IMR-90 (cell line): ENCODE results near the gene NPAS3. TPM values are rescaled to one million over a fixed set of nuclear protein-coding genes. Genes with fewer than 3 reads are reported as not detected.

Experiments
- ATAC-seq: fragments of 200-7000 bp; cut with Tn5 transposase; 2 replicates; pipeline ENCODE4 v1.9.1; 2020; ENCODE audit warnings: low read depth, mild to moderate bottlenecking, moderate library complexity
- BruUV-seq: library from RNA; stranded (reverse); fragments of 400-500 nt; replicated peaks from 2 replicates; lab custom pipeline; 2021; lab: Mats Ljungman, UMichigan
- CTCF ChIA-PET: fragments of 300-600 bp; formaldehyde crosslinking; extraction: SDS; loops from one replicate; lab custom pipeline; 2021; ENCODE audit warnings: antibody characterized with exemption; lab: Yijun Ruan, JAX
- POLR2A ChIA-PET: fragments of 300-600 bp; sonication (Branson Sonifier 250); formaldehyde crosslinking; loops from one replicate; lab custom pipeline; 2022; ENCODE audit warnings: antibody characterized with exemption; ENCODE audit not compliant: unreplicated experiment; lab: Charles Lee
- DNase-seq: peaks from one replicate; pipeline ENCODE4 v3.0.0; 2013
- H2AFZ ChIP-seq: replicated peaks from 2 replicates; pipeline ENCODE3; 2013; ENCODE audit warnings: low read length, mild to moderate bottlenecking; ENCODE audit not compliant: poor library complexity
- H2AK5ac ChIP-seq: 2 replicates; pipeline ENCODE4 v1.6.1; 2013; ENCODE audit warnings: low read depth, low read length, inconsistent platforms
- H2AK9ac ChIP-seq: replicated peaks from 2 replicates; pipeline ENCODE3; 2013; ENCODE audit warnings: mild to moderate bottlenecking, low read depth, low read length, moderate library complexity; ENCODE audit not compliant: poor library complexity
- H2BK120ac ChIP-seq: 2 replicates; pipeline ENCODE4 v1.6.1; 2013; ENCODE audit warnings: low read depth, low read length, inconsistent platforms
- H2BK15ac ChIP-seq: 3 replicates; pipeline ENCODE4 v1.6.1; 2013; ENCODE audit warnings: low read depth, low read length, inconsistent platforms
- H2BK20ac ChIP-seq: 2 replicates; pipeline ENCODE4 v1.6.1; 2013; ENCODE audit warnings: low read depth, mild to moderate bottlenecking, inconsistent platforms, low read length, moderate library complexity
- H2BK5ac ChIP-seq: 2 replicates; pipeline ENCODE4 v1.6.1; 2013; ENCODE audit warnings: mild to moderate bottlenecking, low read depth, low read length, inconsistent platforms; ENCODE audit not compliant: poor library complexity, severe bottlenecking
- H3K14ac ChIP-seq: replicated peaks from 2 replicates; pipeline ENCODE4 v1.6.1; 2013; ENCODE audit warnings: low read depth, low read length, inconsistent platforms
- H3K18ac ChIP-seq: 2 replicates; pipeline ENCODE4 v1.6.1; 2013; ENCODE audit warnings: low read depth, low read length, control low read depth
- H3K23ac ChIP-seq: 2 replicates; pipeline ENCODE4 v1.6.1; 2013; ENCODE audit warnings: low read depth, low read length, inconsistent platforms
- H3K27ac ChIP-seq: 2 replicates; pipeline ENCODE4 v1.5.1; 2013; ENCODE audit warnings: mild to moderate bottlenecking, control low read depth, low read length; ENCODE audit not compliant: insufficient read depth
- H3K27me3 ChIP-seq: 2 replicates; pipeline ENCODE4 v1.6.1; 2013; ENCODE audit warnings: low read length; ENCODE audit not compliant: control insufficient read depth, insufficient read depth
- H3K36me3 ChIP-seq: 2 replicates; pipeline ENCODE4 v1.6.1; 2013; ENCODE audit warnings: low read length, mixed read lengths; ENCODE audit not compliant: control insufficient read depth, insufficient read depth
- H3K4ac ChIP-seq: 2 replicates; pipeline ENCODE4 v1.6.1; 2013; ENCODE audit warnings: low read depth, low read length, inconsistent platforms
- H3K4me1 ChIP-seq: 2 replicates; pipeline ENCODE4 v1.6.1; 2013; ENCODE audit warnings: low read length, mixed read lengths; ENCODE audit not compliant: control insufficient read depth, insufficient read depth
- H3K4me2 ChIP-seq: 2 replicates; pipeline ENCODE4 v1.6.1; 2013; ENCODE audit warnings: low read depth, mild to moderate bottlenecking, control low read depth, low read length, moderate library complexity
- H3K4me3 ChIP-seq: 2 replicates; pipeline ENCODE4 v1.5.1; 2013; ENCODE audit warnings: low read depth, mild to moderate bottlenecking, control low read depth, low read length, moderate library complexity; ENCODE audit not compliant: insufficient read depth
- H3K56ac ChIP-seq: 2 replicates; pipeline ENCODE4 v1.6.1; 2013; ENCODE audit warnings: low read length, inconsistent platforms; ENCODE audit not compliant: insufficient read depth; ENCODE audit errors: extremely low read depth
- H3K79me1 ChIP-seq, 2 experiments: 2 replicates each; pipeline ENCODE4 v1.6.1; 2013; ENCODE audit warnings: low read length in 2 of 2, inconsistent platforms in 1 of 2, low read depth in 1 of 2
- H3K9ac ChIP-seq: 2 replicates; pipeline ENCODE4 v1.6.1; 2013; ENCODE audit warnings: low read depth, low read length, control low read depth
- H3K9me1 ChIP-seq: 2 replicates; pipeline ENCODE4 v1.6.1; 2013; ENCODE audit warnings: low read length, inconsistent platforms; ENCODE audit not compliant: insufficient read depth
- H3K9me3 ChIP-seq: 2 replicates; pipeline ENCODE4 v1.6.1; 2013; ENCODE audit warnings: low read length; ENCODE audit not compliant: control insufficient read depth, insufficient read depth
- H4K20me1 ChIP-seq: 2 replicates; pipeline ENCODE4 v1.6.1; 2013; ENCODE audit warnings: low read length, inconsistent platforms; ENCODE audit not compliant: insufficient read depth
- H4K5ac ChIP-seq: 2 replicates; pipeline ENCODE4 v1.6.1; 2013; ENCODE audit warnings: mild to moderate bottlenecking, low read depth, low read length, control low read depth
- H4K8ac ChIP-seq, 2 experiments: 2 replicates each; pipeline ENCODE4 v1.6.1; 2013; ENCODE audit warnings: low read depth in 2 of 2, low read length in 2 of 2, control low read depth in 1 of 2, inconsistent platforms in 1 of 2
- H4K91ac ChIP-seq: 2 replicates; pipeline ENCODE4 v1.6.1; 2013; ENCODE audit warnings: low read depth, low read length, inconsistent platforms; ENCODE audit not compliant: insufficient read depth
- BHLHE40 ChIP-seq: fragments of 150-350 bp; IDR thresholded peaks from 2 replicates; pipeline ENCODE4 v1.6.1; 2016; ENCODE audit warnings: mild to moderate bottlenecking, low read depth, low read length
- CEBPB ChIP-seq: IDR thresholded peaks from 2 replicates; pipeline ENCODE4 v1.6.1; 2012; ENCODE audit warnings: low read depth, low read length, improper control_type of control experiment
- CHD1 ChIP-seq: IDR thresholded peaks from 2 replicates; pipeline ENCODE4 v1.6.1; 2012; ENCODE audit warnings: low read depth, low read length, improper control_type of control experiment
- FOS ChIP-seq: fragments of 150-350 bp; IDR thresholded peaks from 2 replicates; pipeline ENCODE4 v1.6.1; 2016; ENCODE audit warnings: low read depth, low read length
- MAFK ChIP-seq: IDR thresholded peaks from 2 replicates; pipeline ENCODE4 v1.6.1; 2012; ENCODE audit warnings: low read depth, low read length, improper control_type of control experiment
- MAZ ChIP-seq: IDR thresholded peaks from 2 replicates; pipeline ENCODE4 v1.6.1; 2012; ENCODE audit warnings: low read depth, mild to moderate bottlenecking, low read length, improper control_type of control experiment, moderate library complexity, borderline replicate concordance
- MXI1 ChIP-seq: IDR thresholded peaks from 2 replicates; pipeline ENCODE4 v1.6.1; 2012; ENCODE audit warnings: low read depth, mild to moderate bottlenecking, low read length, moderate library complexity, borderline replicate concordance
- NFE2L2 ChIP-seq: fragments of 150-350 bp; IDR thresholded peaks from 2 replicates; pipeline ENCODE4 v1.6.1; 2016; ENCODE audit warnings: low read depth, mild to moderate bottlenecking, low read length
- POLR2A ChIP-seq: IDR thresholded peaks from 2 replicates; pipeline ENCODE4 v1.6.1; 2012; ENCODE audit warnings: mild to moderate bottlenecking, low read depth, low read length
- RAD21 ChIP-seq: IDR thresholded peaks from 2 replicates; pipeline ENCODE4 v1.6.1; 2012; ENCODE audit warnings: low read length, improper control_type of control experiment
- RCOR1 ChIP-seq: IDR thresholded peaks from 2 replicates; pipeline ENCODE4 v1.6.1; 2012; ENCODE audit warnings: mild to moderate bottlenecking, low read length, improper control_type of control experiment; ENCODE audit not compliant: insufficient replicate concordance
- RFX5 ChIP-seq: IDR thresholded peaks from 2 replicates; pipeline ENCODE4 v1.8.0; 2012; ENCODE audit warnings: low read depth, mild to moderate bottlenecking, low read length, moderate library complexity
- SMC3 ChIP-seq: fragments of 150-350 bp; IDR thresholded peaks from 2 replicates; pipeline ENCODE4 v1.6.1; 2016; ENCODE audit warnings: low read depth, mild to moderate bottlenecking, antibody characterized with exemption, low read length, moderate library complexity
- WGBS, 2 experiments: methylation state at CpG; one replicate each; pipeline versions ENCODE4 v1.1.5 to v1.1.7; 2013; ENCODE audit warnings: missing lambda C conversion rate in 2 of 2; ENCODE audit not compliant: insufficient read length in 1 of 2; ENCODE audit errors: extremely low coverage in 2 of 2; 5-methylcytosine and 5-hydroxymethylcytosine counted together
- dilution Hi-C: fragments of 300-500 bp; cut with HindIII; formaldehyde crosslinking; loops from one replicate; pipeline ENCODE4 v1.14.3; 2018; ENCODE audit warnings: low sequenced_read_pairs; ENCODE audit not compliant: unreplicated experiment
- in situ Hi-C: fragments of 300-500 bp; cut with MboI; formaldehyde crosslinking; loops from 3 replicates; pipeline ENCODE4 v1.14.3; 2019; ENCODE audit warnings: low sequenced_read_pairs, inconsistent platforms, mixed read lengths
- intact Hi-C: fragments of 100-400 bp; cut with micrococcal nuclease; formaldehyde crosslinking; loops from 2 replicates; pipeline ENCODE4 v1.10.0; 2022
- polyA plus RNA-seq, 3 experiments: library from polyadenylated mRNA; depleted of rRNA; stranded (reverse); fragments of >200 nt; gene quantifications; 2 replicates each; pipeline ENCODE4 v1.2.3, GENCODE V29; 2012; ENCODE audit warnings: low replicate concordance in 1 of 3
- total RNA-seq: library from RNA; depleted of rRNA; stranded (reverse); fragments of >200 nt; gene quantifications from 2 replicates; pipeline ENCODE4 v1.2.3, GENCODE V29; 2012
- TF ChIP-seq, protein P1 (sequence below): fragments of 150-350 bp; IDR thresholded peaks from 2 replicates; pipeline ENCODE4 v1.6.1; 2016; ENCODE audit warnings: low read depth, mild to moderate bottlenecking, low read length, moderate library complexity, borderline replicate concordance
- TF ChIP-seq, protein P2 (sequence below): conservative IDR thresholded peaks from 2 replicates; pipeline ENCODE4 v1.5.1; 2012; ENCODE audit warnings: mild to moderate bottlenecking, low read depth, low read length, improper control_type of control experiment
- TF ChIP-seq, protein P3 (sequence below): fragments of 150-350 bp; IDR thresholded peaks from 2 replicates; pipeline ENCODE4 v1.6.1; 2017; ENCODE audit warnings: mild to moderate bottlenecking, antibody characterized with exemption, low read length, low read depth

The NPAS3 gene
- total and polyA plus RNA-seq, 2 of the 4 experiments (the other 2 are of a cell fraction) = not detected

DNA sequence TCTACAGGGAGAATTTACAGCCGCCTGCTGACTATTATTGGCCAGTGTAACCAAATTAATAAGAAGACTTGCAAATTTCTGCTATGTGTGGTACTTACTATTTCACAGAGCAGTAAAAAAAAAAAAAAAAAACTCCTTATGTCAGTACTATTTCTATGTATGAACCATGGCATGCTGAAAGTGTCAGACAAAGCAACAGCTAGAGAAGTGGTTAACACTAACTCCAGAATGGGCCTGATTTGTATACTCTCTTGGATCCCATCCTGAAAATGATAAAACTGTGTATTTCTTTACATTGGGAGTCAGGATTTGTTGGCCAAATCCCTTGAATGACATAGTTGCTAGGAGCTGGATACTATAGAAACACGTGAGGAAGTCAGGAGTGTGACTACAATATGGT is 595.4 kb downstream of the NPAS3 start:
- whole genome bisulfite sequencing, 2 experiments = no CpG with 5 or more reads among the region's 2 CpGs
- Histone ChIP-seq H3K4me3 (no peak overlapping the region), H2AK5ac (no peak overlapping the region), H4K20me1 (no peaks in the 10 kb centered on the region), H2BK5ac (no peak overlapping the region), H3K27me3 (no peaks in the 10 kb centered on the region), H3K9me1 (no peaks in the 10 kb centered on the region), H4K91ac (no peak overlapping the region), H4K8ac (no peak overlapping the region), H2BK120ac (no peak overlapping the region), H2AK9ac (no peak overlapping the region), H3K14ac (no peak overlapping the region), H3K9me3 (no peaks in the 10 kb centered on the region), H2BK20ac (no peak overlapping the region), H3K18ac (no peak overlapping the region), H3K9ac (no peak overlapping the region), H3K4me1 (no peaks in the 10 kb centered on the region), H3K4me2 (no peak overlapping the region), H2AFZ (no peak overlapping the region), H3K56ac (no peak overlapping the region), H3K79me1 (no peaks in the 10 kb centered on the region), H2BK15ac (no peak overlapping the region), H3K23ac (no peak overlapping the region), H3K4ac (no peak overlapping the region), H4K5ac (no peak overlapping the region), H3K27ac (no peak overlapping the region), H3K36me3 (no peaks in the 10 kb centered on the region)
- ChIA-PET POLR2A (no interaction called here), CTCF (interaction anchor here (0.7 kb wide), 1 partner anchor 230 kb away, joined by 5 read pairs; no protein-coding TSS in a partner anchor)
- BruUV-seq = no TSS peak
- in situ Hi-C loops (no loop called here), dilution Hi-C loops (no loop called here), intact Hi-C loops (no loop called here)
- TF ChIP-seq POLR2A = no peak
- TF ChIP-seq FOS = no peak
- no peak for TF ChIP-seq MAZ
- TF ChIP-seq MAFK = no peak
- no peak for TF ChIP-seq RAD21
- TF ChIP-seq, protein P1, sequence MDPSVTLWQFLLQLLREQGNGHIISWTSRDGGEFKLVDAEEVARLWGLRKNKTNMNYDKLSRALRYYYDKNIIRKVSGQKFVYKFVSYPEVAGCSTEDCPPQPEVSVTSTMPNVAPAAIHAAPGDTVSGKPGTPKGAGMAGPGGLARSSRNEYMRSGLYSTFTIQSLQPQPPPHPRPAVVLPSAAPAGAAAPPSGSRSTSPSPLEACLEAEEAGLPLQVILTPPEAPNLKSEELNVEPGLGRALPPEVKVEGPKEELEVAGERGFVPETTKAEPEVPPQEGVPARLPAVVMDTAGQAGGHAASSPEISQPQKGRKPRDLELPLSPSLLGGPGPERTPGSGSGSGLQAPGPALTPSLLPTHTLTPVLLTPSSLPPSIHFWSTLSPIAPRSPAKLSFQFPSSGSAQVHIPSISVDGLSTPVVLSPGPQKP = no peak
- no peak for TF ChIP-seq CEBPB
- no peak for TF ChIP-seq SMC3
- no peak for TF ChIP-seq RFX5
- no peak for TF ChIP-seq RCOR1
- TF ChIP-seq, protein P2, sequence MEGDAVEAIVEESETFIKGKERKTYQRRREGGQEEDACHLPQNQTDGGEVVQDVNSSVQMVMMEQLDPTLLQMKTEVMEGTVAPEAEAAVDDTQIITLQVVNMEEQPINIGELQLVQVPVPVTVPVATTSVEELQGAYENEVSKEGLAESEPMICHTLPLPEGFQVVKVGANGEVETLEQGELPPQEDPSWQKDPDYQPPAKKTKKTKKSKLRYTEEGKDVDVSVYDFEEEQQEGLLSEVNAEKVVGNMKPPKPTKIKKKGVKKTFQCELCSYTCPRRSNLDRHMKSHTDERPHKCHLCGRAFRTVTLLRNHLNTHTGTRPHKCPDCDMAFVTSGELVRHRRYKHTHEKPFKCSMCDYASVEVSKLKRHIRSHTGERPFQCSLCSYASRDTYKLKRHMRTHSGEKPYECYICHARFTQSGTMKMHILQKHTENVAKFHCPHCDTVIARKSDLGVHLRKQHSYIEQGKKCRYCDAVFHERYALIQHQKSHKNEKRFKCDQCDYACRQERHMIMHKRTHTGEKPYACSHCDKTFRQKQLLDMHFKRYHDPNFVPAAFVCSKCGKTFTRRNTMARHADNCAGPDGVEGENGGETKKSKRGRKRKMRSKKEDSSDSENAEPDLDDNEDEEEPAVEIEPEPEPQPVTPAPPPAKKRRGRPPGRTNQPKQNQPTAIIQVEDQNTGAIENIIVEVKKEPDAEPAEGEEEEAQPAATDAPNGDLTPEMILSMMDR = no peak
- TF ChIP-seq, protein P3, sequence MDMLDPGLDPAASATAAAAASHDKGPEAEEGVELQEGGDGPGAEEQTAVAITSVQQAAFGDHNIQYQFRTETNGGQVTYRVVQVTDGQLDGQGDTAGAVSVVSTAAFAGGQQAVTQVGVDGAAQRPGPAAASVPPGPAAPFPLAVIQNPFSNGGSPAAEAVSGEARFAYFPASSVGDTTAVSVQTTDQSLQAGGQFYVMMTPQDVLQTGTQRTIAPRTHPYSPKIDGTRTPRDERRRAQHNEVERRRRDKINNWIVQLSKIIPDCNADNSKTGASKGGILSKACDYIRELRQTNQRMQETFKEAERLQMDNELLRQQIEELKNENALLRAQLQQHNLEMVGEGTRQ = no peak
- no peak for TF ChIP-seq CHD1
- TF ChIP-seq MXI1 = no peak
- TF ChIP-seq BHLHE40 = no peak
- no peak for TF ChIP-seq NFE2L2
- ATAC-seq (no peak), DNase-seq (no peak)
